WTC11 (cell line): Measurements from ENCODE around the gene ASMT.

Source experiments
- CREB1 ChIP-seq: sonication (generic); formaldehyde crosslinking; IDR thresholded peaks from 2 replicates; pipeline ENCODE4 v1.8.0; 2023; ENCODE audit warnings: mild to moderate bottlenecking, missing genetic modification reagents
- FOXK1 ChIP-seq: sonication (generic); formaldehyde crosslinking; IDR thresholded peaks from 2 replicates; pipeline ENCODE4 v1.8.0; 2022; ENCODE audit warnings: mild to moderate bottlenecking, moderate library complexity, missing genetic modification reagents
- FOXP1 ChIP-seq: sonication (generic); formaldehyde crosslinking; IDR thresholded peaks from 2 replicates; pipeline ENCODE4 v1.8.0; 2022; ENCODE audit warnings: missing genetic modification reagents, mild to moderate bottlenecking, moderate library complexity, borderline replicate concordance
- SP1 ChIP-seq: sonication (generic); formaldehyde crosslinking; conservative IDR thresholded peaks from 2 replicates; pipeline ENCODE4 v1.8.1; 2022; ENCODE audit warnings: missing genetic modification reagents
- ZBTB43 ChIP-seq: sonication (generic); formaldehyde crosslinking; IDR thresholded peaks from 2 replicates; pipeline ENCODE4 v1.8.1; 2023; ENCODE audit warnings: mild to moderate bottlenecking, missing genetic modification reagents
- ZNF425 ChIP-seq: fragments of 250-450 bp; sonication (Bioruptor Pico); conservative IDR thresholded peaks from 2 replicates; pipeline ENCODE4 v1.9.0; 2021; ENCODE audit warnings: mild to moderate bottlenecking
- TF ChIP-seq, protein P1 (sequence below): fragments of 200-600 bp; IDR thresholded peaks from 2 replicates; pipeline ENCODE4 v1.8.0; 2022; ENCODE audit warnings: antibody characterized with exemption
- TF ChIP-seq, protein P2 (sequence below): sonication (generic); formaldehyde crosslinking; IDR thresholded peaks from 2 replicates; pipeline ENCODE4 v1.8.0; 2022; ENCODE audit warnings: mild to moderate bottlenecking, missing genetic modification reagents

- TF ChIP-seq, protein P1, sequence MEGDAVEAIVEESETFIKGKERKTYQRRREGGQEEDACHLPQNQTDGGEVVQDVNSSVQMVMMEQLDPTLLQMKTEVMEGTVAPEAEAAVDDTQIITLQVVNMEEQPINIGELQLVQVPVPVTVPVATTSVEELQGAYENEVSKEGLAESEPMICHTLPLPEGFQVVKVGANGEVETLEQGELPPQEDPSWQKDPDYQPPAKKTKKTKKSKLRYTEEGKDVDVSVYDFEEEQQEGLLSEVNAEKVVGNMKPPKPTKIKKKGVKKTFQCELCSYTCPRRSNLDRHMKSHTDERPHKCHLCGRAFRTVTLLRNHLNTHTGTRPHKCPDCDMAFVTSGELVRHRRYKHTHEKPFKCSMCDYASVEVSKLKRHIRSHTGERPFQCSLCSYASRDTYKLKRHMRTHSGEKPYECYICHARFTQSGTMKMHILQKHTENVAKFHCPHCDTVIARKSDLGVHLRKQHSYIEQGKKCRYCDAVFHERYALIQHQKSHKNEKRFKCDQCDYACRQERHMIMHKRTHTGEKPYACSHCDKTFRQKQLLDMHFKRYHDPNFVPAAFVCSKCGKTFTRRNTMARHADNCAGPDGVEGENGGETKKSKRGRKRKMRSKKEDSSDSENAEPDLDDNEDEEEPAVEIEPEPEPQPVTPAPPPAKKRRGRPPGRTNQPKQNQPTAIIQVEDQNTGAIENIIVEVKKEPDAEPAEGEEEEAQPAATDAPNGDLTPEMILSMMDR = no peak
- TF ChIP-seq, protein P2, sequence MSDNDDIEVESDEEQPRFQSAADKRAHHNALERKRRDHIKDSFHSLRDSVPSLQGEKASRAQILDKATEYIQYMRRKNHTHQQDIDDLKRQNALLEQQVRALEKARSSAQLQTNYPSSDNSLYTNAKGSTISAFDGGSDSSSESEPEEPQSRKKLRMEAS (CRISPR knock-in tag) = no peak
- TF ChIP-seq FOXP1 (CRISPR knock-in tag) (no peak), ZBTB43 (no peak), SP1 (no peak), FOXK1 (no peak), ZNF425 (CRISPR knock-in tag) (no peak), CREB1 (CRISPR knock-in tag) (no peak)
These were observed 36.2 kb upstream of the ASMT start for GRCh38 chrX:1578511-1579173.
